Medulla oblongata (tissue), 1 donor: Measurements from ENCODE around the gene CTBP2.

ENCODE experiments used
- DNase-seq: peaks from one replicate; pipeline ENCODE4 v3.0.0-alpha.2; 2015; ENCODE audit errors: extremely low spot score

CTBP2 gene

GRCh38 chr10:125144693-125145623 lies 15.4 kb downstream of the CTBP2 start:
- peak; percentile 71 for DNase-seq

GRCh38 chr10:125144206-125144605 lies 16.2 kb downstream of the CTBP2 start:
- no peak for DNase-seq

DNA sequence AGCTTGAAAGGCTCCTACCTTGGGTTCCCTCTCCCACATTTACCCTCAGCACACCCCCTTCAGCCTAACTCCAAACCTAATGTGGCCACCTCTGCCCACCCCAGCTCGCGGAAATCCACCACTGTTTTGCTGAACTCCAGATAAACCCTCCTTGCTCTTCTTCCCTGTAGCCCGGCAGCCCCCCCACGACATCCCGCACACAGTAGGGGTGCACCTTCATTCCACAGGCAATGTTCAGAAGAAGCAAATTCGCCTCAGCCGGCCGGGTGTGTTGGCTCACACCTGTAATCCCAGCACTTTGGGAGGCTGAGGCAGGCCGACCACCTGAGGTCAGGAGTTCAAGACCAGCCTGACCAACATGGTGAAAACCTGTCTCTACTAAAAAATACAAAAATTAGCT lies 17.4 kb downstream of the CTBP2 start:
- DNase-seq, result no peak

DNA sequence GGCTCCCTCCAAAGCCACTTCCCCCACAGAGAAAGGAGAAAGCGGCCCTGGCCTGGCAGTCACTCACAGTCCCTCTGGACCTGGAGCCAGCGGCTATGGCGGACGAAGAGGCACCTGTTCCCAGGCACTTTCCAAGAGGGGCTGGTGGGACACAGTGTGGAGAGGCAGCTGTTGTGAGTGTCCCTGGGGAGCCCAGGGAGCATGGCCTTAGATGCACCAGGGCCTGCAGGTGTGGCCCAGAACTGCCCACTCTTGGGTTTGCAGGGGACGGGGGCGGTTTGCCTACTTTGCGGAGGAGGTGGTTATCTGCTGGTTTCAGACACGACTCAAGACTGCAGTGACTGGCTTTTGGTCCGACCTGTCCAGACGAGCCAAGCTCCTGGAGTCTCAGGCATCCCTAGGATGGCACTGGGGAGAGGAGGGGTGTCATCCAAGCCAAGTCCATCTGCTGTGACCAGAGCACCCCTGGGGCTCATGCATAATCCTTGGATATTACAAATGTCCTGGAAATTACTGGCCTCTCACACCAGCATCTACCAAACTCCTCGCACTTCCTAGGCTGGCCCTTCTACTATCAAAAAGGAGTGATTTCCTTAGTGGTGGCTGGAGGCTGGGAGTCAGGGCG lies 18.4 kb downstream of the CTBP2 start:
- no peak for DNase-seq

DNA sequence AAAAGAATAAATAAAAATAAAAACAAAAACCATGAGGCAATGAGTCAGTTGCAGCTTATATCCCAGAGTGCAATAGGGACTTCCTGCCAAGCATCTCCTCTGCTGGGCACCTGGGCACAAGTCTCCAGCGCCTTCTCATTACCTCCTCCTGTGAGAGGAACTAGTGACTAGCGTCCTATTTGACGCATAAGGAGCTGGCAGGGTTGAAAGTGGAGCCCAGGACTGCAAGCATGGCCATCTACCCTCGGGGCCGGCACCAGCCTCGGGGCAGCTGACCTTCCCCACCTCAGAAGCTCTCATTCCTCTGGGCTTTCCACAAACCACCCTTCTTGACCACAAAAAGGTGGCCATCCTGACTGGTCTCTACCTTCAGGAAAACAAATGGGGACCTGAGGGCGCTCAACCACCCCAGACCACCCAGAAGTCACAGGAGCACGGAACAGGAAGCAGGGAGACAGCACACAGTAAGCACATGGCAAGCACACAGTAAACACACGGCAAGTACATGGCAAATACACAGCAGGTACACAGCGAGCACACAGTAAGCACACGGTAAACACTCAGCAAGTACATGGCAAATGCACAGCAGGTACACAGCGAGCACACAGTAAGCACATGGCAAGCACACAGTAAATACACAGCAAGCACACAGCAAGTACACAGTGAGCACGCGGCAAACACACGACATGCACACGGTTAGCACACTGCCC lies 19.1 kb downstream of the CTBP2 start:
- no peak for DNase-seq

GRCh38 chr10:125140151-125140550 lies 20.2 kb downstream of the CTBP2 start:
- DNase-seq, result no peak

DNA sequence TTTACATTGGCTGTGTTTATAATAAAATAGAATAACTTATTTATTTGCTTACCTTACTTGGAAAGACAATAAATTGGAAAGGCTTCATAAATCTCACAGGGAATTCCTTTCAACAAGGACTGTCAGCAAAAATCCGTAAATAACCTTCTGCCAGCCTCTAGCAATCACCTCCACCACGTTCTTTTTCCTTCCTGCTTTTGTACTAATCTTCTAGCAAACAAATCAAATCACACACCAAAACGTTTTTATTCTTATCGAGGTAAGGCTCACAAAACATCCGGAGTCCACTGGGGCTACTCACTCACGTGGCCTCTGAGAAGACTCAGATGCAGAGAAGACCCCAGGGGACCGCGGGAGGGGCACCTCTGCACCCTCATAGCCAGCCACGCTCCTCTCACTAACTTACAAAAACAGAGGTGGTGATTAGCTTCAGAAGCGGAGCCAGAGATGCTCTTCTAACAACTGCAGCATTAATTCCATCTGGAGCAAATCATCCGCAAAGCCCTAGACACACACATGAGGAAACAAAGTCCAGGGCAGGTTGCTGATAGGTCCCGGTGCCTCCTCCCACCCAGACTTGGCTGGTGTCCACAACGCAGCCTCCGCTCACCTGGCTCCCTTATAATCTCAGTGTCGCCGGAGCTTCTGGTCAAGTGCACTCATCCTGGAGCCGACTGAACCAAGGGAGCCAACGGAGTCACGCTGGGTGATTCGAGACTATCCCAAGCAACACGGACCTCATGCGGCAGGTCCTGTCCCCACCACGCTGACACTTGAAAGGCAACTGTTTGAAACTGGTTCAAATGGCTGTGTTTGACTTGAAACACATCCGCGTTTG lies 22.5 kb downstream of the CTBP2 start:
- no peak for DNase-seq

DNA sequence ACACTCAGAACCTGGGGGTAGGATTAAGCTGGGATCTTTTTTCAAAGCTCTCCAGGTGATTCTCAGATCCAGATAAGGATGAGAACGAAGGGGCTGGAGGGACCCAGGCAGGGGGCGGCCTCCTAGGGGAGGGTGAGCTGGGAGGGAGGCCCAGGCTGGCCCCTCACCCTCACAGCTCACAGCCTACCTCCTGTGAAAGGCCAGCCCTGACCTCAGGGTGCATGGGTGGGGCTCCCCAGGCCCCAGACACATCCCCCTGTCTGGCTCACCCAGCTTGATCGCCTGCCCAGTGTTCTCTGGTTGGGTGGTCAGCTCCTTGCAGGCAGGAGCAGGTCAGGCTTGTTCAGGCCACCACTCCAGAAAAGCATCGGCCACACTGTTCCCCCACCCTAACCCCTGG lies 24.3 kb downstream of the CTBP2 start:
- no peak for DNase-seq

GRCh38 chr10:125135771-125136035 lies 24.7 kb downstream of the CTBP2 start:
- no peak for DNase-seq

GRCh38 chr10:125134916-125135770 lies 25.2 kb downstream of the CTBP2 start:
- DNase-seq, result no peak

- no peak for DNase-seq
Observed at GRCh38 chr10:125134483-125134848, 25.9 kb downstream of the CTBP2 start.

DNA sequence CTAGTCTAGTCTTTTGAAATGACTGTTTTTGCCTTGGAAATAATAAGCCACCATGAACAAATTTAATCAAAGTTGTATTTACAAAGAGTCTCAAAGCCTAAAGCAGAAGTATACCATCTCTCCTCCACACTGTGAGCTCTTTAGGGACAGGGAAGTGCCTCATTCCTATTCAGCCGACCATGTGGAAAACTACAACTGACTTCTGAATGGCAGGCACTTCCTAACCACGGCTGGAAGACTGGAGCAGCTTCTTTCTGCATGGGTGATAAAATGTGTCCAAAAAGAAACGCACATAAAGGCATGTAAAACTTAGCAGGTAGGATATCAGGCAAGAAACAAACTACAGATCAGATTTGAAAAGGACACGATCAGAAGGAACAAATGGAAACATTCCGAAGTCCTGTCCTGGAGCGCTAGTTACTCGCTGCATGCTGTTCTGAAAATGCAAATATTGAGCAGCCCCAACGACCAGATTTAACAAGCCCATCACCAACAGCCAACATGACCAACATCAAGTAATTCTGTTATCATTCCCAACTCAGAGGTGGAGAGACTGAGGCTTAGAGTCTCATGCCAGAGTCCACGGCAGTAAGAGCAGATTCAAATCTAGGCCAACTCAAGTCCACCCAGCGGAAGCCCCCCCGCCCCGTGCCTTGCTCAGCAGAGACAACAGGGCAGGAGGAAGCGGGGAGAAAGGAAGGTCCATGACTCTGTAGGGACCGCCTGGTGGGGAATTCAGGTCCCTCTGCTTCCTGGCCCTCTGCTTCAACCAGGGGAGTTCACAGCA lies 26.5 kb downstream of the CTBP2 start:
- peak; percentile 41 for DNase-seq

DNA sequence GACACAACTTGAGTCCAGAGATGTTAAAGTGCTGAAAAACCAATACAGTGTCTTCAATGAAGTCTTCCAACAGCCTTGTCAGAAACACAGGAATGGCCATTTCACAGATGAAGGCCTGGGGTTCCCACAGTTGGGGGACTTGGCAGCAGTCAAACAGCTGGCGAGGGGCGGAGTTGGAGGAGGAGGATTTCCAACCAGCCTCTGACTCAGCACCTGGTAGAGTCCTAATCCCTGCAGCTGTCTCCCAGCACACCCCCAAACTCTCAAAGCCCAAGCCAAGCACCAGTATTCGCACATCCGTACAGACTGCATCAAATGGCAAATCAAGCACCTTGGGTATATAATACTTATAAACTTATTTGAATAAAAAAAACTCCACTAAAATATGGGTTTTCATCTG lies 28.0 kb downstream of the CTBP2 start:
- no peak for DNase-seq

DNA sequence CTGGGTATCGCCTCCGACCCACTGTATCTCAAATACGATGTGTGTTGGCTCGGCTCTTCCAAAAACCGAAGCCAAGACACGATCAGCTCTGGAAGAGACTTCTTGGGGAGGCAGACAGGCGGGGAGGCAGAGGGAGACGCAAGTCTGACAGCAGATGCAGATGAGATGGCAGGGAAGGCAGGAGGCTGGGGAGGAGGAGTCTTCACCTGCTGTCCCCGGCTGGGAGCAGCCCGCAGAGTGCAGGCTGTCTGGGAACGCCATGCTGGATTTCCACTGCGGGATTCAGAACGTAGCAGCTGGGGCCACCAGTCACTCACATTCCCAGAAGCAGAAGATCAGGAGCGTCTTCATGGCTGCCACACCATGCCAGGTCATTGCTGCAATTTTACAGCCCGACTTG lies 29.4 kb downstream of the CTBP2 start:
- DNase-seq, result no peak

DNA sequence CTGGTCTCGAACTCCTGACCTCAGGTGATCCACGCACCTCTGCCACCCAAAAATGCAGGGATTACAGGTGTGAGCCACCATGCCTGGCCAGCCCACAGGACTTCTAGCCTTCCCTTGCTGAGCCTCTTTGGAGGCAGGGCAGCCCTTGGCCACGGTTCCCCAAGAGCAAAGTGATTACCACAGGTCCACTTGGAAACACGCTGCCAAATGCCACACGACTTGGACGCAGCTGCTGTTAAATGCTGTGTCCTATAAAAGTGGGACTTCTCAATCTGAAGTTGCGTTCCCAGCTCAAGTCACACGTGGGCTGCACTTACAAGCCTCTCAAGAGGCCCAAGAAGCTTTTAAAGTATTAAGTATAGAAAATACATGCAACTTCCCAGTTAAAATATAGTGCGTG lies 30.1 kb downstream of the CTBP2 start:
- DNase-seq, result no peak

GRCh38 chr10:125129076-125129458 lies 31.3 kb downstream of the CTBP2 start:
- no peak for DNase-seq

DNA sequence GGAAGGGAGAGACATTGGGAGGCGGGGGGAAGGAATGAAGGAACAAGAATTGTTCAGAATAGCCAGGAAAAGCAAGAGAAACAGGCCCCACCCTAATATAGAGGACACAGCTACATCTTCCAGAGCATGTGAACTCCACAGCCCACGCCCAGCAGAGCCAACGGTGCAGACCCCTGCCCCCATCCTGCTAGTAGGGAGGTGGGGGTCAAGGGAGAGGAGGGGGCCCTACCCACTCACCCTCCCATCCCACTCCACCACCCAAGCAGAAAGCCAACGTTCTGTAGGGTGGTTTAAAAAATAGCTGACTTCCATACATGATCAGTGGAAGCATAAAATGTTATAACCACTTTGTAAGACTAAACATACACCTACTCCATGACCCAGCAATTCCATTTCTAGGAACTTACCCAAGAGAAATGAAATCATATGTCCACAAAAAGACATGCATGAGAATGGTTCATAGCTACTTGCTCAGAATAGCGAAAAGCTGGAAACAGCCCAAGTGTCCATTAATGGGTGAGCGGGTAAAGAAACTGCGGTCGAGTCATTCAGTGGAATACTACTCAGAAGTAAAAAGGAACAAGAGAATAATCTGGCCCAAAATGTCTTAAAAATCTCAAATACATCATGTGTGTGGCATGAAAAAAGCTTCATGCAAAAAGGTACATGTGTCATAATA lies 31.8 kb downstream of the CTBP2 start:
- DNase-seq, result no peak

DNA sequence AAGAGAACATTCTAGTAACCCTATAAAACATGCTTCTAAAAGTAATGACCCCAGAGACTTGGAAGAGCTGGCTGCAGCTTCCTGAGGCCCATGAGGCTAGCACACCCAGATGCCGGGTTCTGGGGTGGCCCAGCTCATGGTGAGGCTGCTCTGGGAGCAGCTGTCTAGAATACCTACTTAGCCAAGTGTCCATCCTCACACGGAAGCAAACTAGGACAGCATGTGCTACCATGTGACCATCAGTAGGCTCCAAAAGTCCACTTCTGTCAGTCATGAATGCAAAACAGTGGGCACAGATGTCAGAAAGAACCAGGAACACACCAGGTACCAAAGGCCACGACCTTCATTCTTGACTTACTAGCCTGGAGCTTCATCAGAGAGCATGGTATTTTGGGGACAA lies 32.4 kb downstream of the CTBP2 start:
- no peak for DNase-seq

DNA sequence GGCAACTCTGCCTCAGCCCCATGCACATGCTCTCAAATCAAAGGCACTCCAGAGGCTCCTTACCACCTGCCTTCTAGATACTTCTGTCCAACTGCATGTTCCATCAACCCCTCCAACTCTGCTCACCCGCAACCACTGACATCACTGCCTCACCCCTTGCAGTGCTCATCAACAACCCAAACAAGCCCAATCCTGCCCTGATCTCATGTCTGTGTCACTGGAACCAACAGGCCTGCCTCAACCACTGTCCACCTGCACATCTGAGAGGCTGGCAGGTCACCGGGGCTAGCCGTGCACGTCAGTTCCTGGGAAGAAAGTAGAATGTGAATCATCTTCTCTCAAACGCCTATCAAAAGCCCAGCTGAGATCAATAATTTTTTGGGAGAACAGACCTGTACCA lies 33.3 kb downstream of the CTBP2 start:
- no peak for DNase-seq
